SK-N-SH (cell line): ENCODE results near the gene GRB10. TPM values are rescaled to one million over a fixed set of nuclear protein-coding genes. Genes with fewer than 3 reads are reported as not detected.
A peak's percentile ranks its signal among the peaks of the same experiment; 100 is the strongest.

ENCODE experiments used
- CTCF ChIA-PET: fragments of 300-600, 350-600 bp; formaldehyde crosslinking; extraction: SDS; loops from one replicate; lab custom pipeline; 2021; lab: Yijun Ruan, JAX
- POLR2A ChIA-PET: fragments of 350-600 bp; sonication (Branson Sonifier 250); formaldehyde crosslinking; extraction: SDS; loops from one replicate; lab custom pipeline; 2020; ENCODE audit warnings: antibody characterized with exemption, inconsistent platforms; lab: Yijun Ruan, JAX
- DNase-seq: peaks from one replicate; pipeline ENCODE4 v3.0.0; 2012
- H2AFZ ChIP-seq: fragments of 200-600 bp; sonication (generic); 2 replicates; pipeline ENCODE4 v1.8.1; 2016; ENCODE audit warnings: antibody characterized with exemption, mild to moderate bottlenecking, low read depth
- H3F3A ChIP-seq: fragments of 200-600 bp; sonication (generic); replicated peaks from 2 replicates; pipeline ENCODE3; 2016; ENCODE audit warnings: antibody characterized with exemption, mild to moderate bottlenecking; ENCODE audit not compliant: insufficient read depth
- H3K27ac ChIP-seq, 2 experiments: fragments of 200-500 bp in 1 of 2; fragments of 200-600 bp in 1 of 2; sonication (Bioruptor generic) in 1 of 2; sonication (generic), shearing (Covaris generic) in 1 of 2; 2 replicates each; pipeline versions ENCODE4 v1.5.1 to v1.6.1; 2014 to 2016; ENCODE audit warnings: low read depth in 2 of 2, inconsistent platforms in 1 of 2, low read length in 1 of 2, mild to moderate bottlenecking in 1 of 2, mixed read lengths in 1 of 2
- H3K27me3 ChIP-seq: fragments of 200-600 bp; sonication (generic), shearing (Covaris generic); 2 replicates; pipeline ENCODE4 v1.6.1; 2016; ENCODE audit warnings: mixed run types; ENCODE audit not compliant: insufficient read depth
- H3K36me3 ChIP-seq, 2 experiments: fragments of 200-500 bp in 1 of 2; fragments of 200-600 bp in 1 of 2; sonication (Bioruptor generic) in 1 of 2; sonication (generic) in 1 of 2; replicated peaks in 1 of 2; 2 replicates each; pipeline versions ENCODE3 to v1.5.1; 2014 to 2016; ENCODE audit warnings: low read length in 1 of 2, mild to moderate bottlenecking in 1 of 2; ENCODE audit not compliant: insufficient read depth in 2 of 2, control insufficient read depth in 1 of 2
- H3K4me1 ChIP-seq, 2 experiments: fragments of 200-500 bp in 1 of 2; fragments of 200-600 bp in 1 of 2; sonication (Bioruptor generic) in 1 of 2; sonication (generic), shearing (Covaris generic) in 1 of 2; 2 replicates each; pipeline versions ENCODE4 v1.5.1 to v1.6.1; 2014 to 2016; ENCODE audit warnings: low read depth in 1 of 2, low read length in 1 of 2, mixed run types in 1 of 2; ENCODE audit not compliant: insufficient read depth in 2 of 2, control insufficient read depth in 1 of 2
- H3K4me2 ChIP-seq: fragments of 200-600 bp; sonication (generic), shearing (Covaris generic); 2 replicates; pipeline ENCODE4 v1.6.1; 2017; ENCODE audit warnings: mixed run types
- H3K4me3 ChIP-seq, 2 experiments: fragments of 200-500 bp in 1 of 2; fragments of 200-600 bp in 1 of 2; sonication (Bioruptor generic) in 1 of 2; sonication (generic), shearing (Covaris generic) in 1 of 2; 2 replicates each; pipeline versions ENCODE4 v1.5.1 to v1.8.1; 2014 to 2016; ENCODE audit warnings: low read depth in 2 of 2, inconsistent platforms in 1 of 2, low read length in 1 of 2, mild to moderate bottlenecking in 1 of 2, mixed read lengths in 1 of 2, moderate library complexity in 1 of 2
- H3K79me2 ChIP-seq: fragments of 200-600 bp; sonication (generic); 2 replicates; pipeline ENCODE4 v1.8.1; 2017; ENCODE audit warnings: mild to moderate bottlenecking; ENCODE audit not compliant: insufficient read depth
- H3K9ac ChIP-seq: fragments of 200-600 bp; sonication (generic); 2 replicates; pipeline ENCODE4 v1.6.1; 2017; ENCODE audit warnings: mixed run types
- H3K9me2 ChIP-seq: fragments of 200-600 bp; sonication (generic); 2 replicates; pipeline ENCODE4 v1.6.1; 2017; ENCODE audit warnings: mixed run types
- H3K9me3 ChIP-seq: fragments of 200-600 bp; sonication (generic); 2 replicates; pipeline ENCODE4 v1.6.1; 2017; ENCODE audit warnings: mixed run types, mild to moderate bottlenecking, moderate library complexity
- H4K20me1 ChIP-seq: fragments of 200-600 bp; sonication (generic); 2 replicates; pipeline ENCODE4 v1.6.1; 2017; ENCODE audit warnings: mild to moderate bottlenecking, mixed run types; ENCODE audit not compliant: insufficient read depth
- EP300 ChIP-seq, 2 experiments: IDR thresholded peaks; 2 replicates each; pipeline versions ENCODE4 v1.4.0 to v1.6.1; 2012; ENCODE audit warnings: borderline replicate concordance in 1 of 2, low read depth in 1 of 2, low read length in 1 of 2
- FOSL2 ChIP-seq: IDR thresholded peaks from 2 replicates; pipeline ENCODE4 v1.4.0; 2012; ENCODE audit warnings: low read depth, mild to moderate bottlenecking, moderate library complexity, borderline replicate concordance
- FOXM1 ChIP-seq: IDR thresholded peaks from 2 replicates; pipeline ENCODE4 v1.4.0; 2012; ENCODE audit warnings: low read depth, mild to moderate bottlenecking
- GATA2 ChIP-seq: sonication (generic); formaldehyde crosslinking; IDR thresholded peaks from 2 replicates; pipeline ENCODE4 v1.5.0; 2020; ENCODE audit warnings: mild to moderate bottlenecking, missing genetic modification reagents
- MXI1 ChIP-seq: IDR thresholded peaks from 2 replicates; pipeline ENCODE4 v1.6.1; 2012; ENCODE audit warnings: mild to moderate bottlenecking, low read depth, low read length, improper control_type of control experiment
- NFIC ChIP-seq: IDR thresholded peaks from 2 replicates; pipeline ENCODE4 v1.4.0; 2012; ENCODE audit warnings: borderline replicate concordance
- NRF1 ChIP-seq: IDR thresholded peaks from 2 replicates; pipeline ENCODE4 v1.6.1; 2012; ENCODE audit warnings: low read depth, mild to moderate bottlenecking, low read length
- POLR2AphosphoS5 ChIP-seq: IDR thresholded peaks from 2 replicates; pipeline ENCODE4 v1.6.1; 2012; ENCODE audit warnings: low read depth, low read length
- RFX5 ChIP-seq: IDR thresholded peaks from 2 replicates; pipeline ENCODE4 v1.6.1; 2012; ENCODE audit warnings: mild to moderate bottlenecking, improper control_type of control experiment, low read length
- RXRA ChIP-seq: IDR thresholded peaks from 2 replicates; pipeline ENCODE4 v1.4.0; 2012; ENCODE audit warnings: low read depth, mild to moderate bottlenecking, borderline replicate concordance
- SMC3 ChIP-seq: IDR thresholded peaks from 2 replicates; pipeline ENCODE4 v1.6.1; 2012; ENCODE audit warnings: low read depth, low read length, improper control_type of control experiment
- TCF12 ChIP-seq: IDR thresholded peaks from 2 replicates; pipeline ENCODE4 v1.4.0; 2012
- USF2 ChIP-seq: fragments of 150-350 bp; IDR thresholded peaks from 2 replicates; pipeline ENCODE4 v1.6.1; 2017; ENCODE audit warnings: antibody characterized with exemption, low read length, low read depth, borderline replicate concordance
- WGBS: methylation state at CpG from one replicate; pipeline ENCODE4 v1.1.6; 2017; ENCODE audit warnings: low lambda C conversion rate; 5-methylcytosine and 5-hydroxymethylcytosine counted together
- polyA plus RNA-seq, 3 experiments: library from polyadenylated mRNA; depleted of rRNA; stranded (reverse); fragments of >200 nt; gene quantifications; 2 replicates each; pipeline ENCODE4 v1.2.3, GENCODE V29; 2012
- TF ChIP-seq, protein P1 (sequence below): IDR thresholded peaks from 2 replicates; pipeline ENCODE4 v1.4.0; 2012; ENCODE audit warnings: low read depth, borderline replicate concordance
- TF ChIP-seq, protein P2 (sequence below): IDR thresholded peaks from 2 replicates; pipeline ENCODE4 v1.6.1; 2012; ENCODE audit warnings: mild to moderate bottlenecking, low read depth, low read length, moderate library complexity

Gene GRB10
- polyA plus RNA-seq, 1 of the 3 experiments (the other 2 are of a cell fraction), result 5.1 TPM

DNA sequence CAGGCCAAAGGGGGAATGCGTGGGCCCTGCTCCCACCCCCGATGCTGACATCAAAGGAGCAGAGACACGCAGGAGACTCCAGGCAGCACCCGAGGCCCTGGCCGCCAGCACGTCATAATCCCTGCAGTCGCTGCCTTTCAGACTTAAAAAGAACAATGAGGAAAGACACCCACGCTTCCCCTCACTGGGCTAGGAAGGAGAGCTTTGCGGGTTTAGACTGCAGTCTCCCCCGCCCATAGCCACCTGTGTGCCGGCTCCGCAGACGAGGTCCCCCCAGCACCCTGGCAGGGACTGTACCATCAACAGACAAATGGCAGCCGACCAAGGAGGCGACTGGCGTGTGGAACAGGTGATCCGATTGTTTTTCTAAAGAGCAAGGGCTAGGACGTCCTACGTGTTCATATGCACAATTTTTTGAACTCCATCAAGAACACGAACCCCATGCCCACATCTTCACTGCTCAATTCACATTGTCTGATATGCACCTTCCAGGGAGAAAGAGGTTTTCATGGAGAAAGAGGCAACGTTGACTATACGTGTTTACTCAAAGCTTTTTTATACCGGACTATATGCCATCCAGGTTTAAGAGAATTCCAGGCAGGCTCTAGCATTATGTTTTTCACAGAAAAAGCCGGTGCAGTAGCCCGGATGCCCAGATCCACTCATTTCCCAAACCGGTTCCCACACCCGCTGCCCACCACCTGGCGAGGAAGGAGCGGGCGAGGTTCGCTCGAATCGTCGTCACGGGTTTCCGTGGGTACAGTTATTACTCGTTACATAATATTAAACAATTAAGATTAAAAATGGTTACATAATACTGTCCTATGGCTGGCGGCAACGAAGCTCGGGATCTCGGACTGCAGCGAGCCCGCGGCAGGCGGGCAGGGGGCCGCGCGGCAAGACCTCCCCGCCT, 1.1 kb downstream of the GRB10 start:
- POLR2A ChIA-PET, result no interaction called here
- Histone ChIP-seq H3K9ac (no peak overlapping the region), H3K27me3 (no peaks in the 10 kb centered on the region), H3K36me3 (peaks cover 0 to 19% of the 10 kb centered on the region in 2 experiments), H4K20me1 (peaks cover 93% of the 10 kb centered on the region), H2AFZ (no peak overlapping the region), H3K4me1 (0 out of 4 replicates have a peak, but pooled peaks cover 0 to 8% of the 10 kb centered on the region in 2 experiments), H3F3A (no peaks in the 10 kb centered on the region), H3K27ac (no peak overlapping the region), H3K4me3 (peak overlapping the region in 1 of 2 experiments; percentile 47; a peak in 1 of 4 replicates), H3K4me2 (peak overlapping the region; percentile 33; the same call in 1 of the 2 replicates), H3K79me2 (peaks cover 96% of the 10 kb centered on the region), H3K9me3 (no peaks in the 10 kb centered on the region), H3K9me2 (no peaks in the 10 kb centered on the region)
- WGBS, result 64% methylated on average over 46 of the region's 49 CpGs
- CTCF ChIA-PET, result interaction anchor here (0.6 to 1.5 kb wide), 2 partner anchors 13 to 234 kb away, joined by 3 read pairs; no protein-coding TSS in a partner anchor
- no peak for DNase-seq
- no peak for TF ChIP-seq FOSL2
- no peak for TF ChIP-seq FOXM1
- no peak for TF ChIP-seq USF2
- TF ChIP-seq NFIC, result no peak
- TF ChIP-seq POLR2AphosphoS5, result no peak
- no peak for TF ChIP-seq TCF12
- TF ChIP-seq SMC3, result no peak
- no peak for TF ChIP-seq GATA2 (CRISPR knock-in tag)
- no peak for TF ChIP-seq RFX5
- TF ChIP-seq MXI1, result no peak
- no peak for TF ChIP-seq NRF1
- TF ChIP-seq, protein P1, sequence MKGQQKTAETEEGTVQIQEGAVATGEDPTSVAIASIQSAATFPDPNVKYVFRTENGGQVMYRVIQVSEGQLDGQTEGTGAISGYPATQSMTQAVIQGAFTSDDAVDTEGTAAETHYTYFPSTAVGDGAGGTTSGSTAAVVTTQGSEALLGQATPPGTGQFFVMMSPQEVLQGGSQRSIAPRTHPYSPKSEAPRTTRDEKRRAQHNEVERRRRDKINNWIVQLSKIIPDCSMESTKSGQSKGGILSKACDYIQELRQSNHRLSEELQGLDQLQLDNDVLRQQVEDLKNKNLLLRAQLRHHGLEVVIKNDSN, result no peak
- no peak for TF ChIP-seq RXRA
- TF ChIP-seq, protein P2, sequence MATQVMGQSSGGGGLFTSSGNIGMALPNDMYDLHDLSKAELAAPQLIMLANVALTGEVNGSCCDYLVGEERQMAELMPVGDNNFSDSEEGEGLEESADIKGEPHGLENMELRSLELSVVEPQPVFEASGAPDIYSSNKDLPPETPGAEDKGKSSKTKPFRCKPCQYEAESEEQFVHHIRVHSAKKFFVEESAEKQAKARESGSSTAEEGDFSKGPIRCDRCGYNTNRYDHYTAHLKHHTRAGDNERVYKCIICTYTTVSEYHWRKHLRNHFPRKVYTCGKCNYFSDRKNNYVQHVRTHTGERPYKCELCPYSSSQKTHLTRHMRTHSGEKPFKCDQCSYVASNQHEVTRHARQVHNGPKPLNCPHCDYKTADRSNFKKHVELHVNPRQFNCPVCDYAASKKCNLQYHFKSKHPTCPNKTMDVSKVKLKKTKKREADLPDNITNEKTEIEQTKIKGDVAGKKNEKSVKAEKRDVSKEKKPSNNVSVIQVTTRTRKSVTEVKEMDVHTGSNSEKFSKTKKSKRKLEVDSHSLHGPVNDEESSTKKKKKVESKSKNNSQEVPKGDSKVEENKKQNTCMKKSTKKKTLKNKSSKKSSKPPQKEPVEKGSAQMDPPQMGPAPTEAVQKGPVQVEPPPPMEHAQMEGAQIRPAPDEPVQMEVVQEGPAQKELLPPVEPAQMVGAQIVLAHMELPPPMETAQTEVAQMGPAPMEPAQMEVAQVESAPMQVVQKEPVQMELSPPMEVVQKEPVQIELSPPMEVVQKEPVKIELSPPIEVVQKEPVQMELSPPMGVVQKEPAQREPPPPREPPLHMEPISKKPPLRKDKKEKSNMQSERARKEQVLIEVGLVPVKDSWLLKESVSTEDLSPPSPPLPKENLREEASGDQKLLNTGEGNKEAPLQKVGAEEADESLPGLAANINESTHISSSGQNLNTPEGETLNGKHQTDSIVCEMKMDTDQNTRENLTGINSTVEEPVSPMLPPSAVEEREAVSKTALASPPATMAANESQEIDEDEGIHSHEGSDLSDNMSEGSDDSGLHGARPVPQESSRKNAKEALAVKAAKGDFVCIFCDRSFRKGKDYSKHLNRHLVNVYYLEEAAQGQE, result no peak
- no peak for TF ChIP-seq EP300 (IDR thresholded peaks at IDR 0.05; ENCODE audit: borderline replicate concordance in 1 of 2, low read depth in 1 of 2, low read length in 1 of 2)
